22Rv1 (cell line): ENCODE measurements around the gene FAM76B.
"Not testable (repeated sequence)": the region's sequence is repeated elsewhere in the genome, so short reads cannot be mapped to it uniquely, and the experiment has no call there.

Experiments used
- H3K27ac ChIP-seq: fragments of 450-650 bp; 2 replicates; pipeline ENCODE4 v1.5.1; 2017
- ZFX ChIP-seq: fragments of 450-650 bp; IDR thresholded peaks from 2 replicates; pipeline ENCODE4 v1.6.1; 2017; ENCODE audit warnings: antibody characterized with exemption, borderline replicate concordance
- TF ChIP-seq, protein P1 (sequence below): fragments of 450-650 bp; IDR thresholded peaks from 2 replicates; pipeline ENCODE4 v1.5.1; 2017; ENCODE audit warnings: mild to moderate bottlenecking

The FAM76B gene

DNA sequence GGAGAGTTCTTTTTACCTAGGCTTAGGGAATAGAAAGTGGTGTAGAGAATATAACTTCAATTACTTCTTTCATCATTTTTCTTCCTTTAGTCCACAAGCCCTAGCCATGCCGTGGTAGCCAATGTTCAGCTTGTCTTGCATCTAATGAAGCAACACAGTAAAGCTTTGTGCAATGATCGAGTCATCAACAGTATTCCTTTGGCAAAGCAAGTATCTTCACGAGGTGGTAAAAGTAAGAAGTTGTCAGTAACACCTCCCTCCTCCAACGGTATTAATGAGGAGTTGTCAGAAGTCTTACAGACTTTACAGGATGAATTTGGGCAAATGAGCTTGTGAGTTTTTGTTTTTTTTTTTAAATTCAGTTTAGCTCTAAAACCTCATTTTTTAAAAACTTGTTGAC lies 38.1 kb upstream of the FAM76B start:
- TF ChIP-seq ZFX, result no peak
- TF ChIP-seq, protein P1, sequence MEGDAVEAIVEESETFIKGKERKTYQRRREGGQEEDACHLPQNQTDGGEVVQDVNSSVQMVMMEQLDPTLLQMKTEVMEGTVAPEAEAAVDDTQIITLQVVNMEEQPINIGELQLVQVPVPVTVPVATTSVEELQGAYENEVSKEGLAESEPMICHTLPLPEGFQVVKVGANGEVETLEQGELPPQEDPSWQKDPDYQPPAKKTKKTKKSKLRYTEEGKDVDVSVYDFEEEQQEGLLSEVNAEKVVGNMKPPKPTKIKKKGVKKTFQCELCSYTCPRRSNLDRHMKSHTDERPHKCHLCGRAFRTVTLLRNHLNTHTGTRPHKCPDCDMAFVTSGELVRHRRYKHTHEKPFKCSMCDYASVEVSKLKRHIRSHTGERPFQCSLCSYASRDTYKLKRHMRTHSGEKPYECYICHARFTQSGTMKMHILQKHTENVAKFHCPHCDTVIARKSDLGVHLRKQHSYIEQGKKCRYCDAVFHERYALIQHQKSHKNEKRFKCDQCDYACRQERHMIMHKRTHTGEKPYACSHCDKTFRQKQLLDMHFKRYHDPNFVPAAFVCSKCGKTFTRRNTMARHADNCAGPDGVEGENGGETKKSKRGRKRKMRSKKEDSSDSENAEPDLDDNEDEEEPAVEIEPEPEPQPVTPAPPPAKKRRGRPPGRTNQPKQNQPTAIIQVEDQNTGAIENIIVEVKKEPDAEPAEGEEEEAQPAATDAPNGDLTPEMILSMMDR, result no peak

DNA sequence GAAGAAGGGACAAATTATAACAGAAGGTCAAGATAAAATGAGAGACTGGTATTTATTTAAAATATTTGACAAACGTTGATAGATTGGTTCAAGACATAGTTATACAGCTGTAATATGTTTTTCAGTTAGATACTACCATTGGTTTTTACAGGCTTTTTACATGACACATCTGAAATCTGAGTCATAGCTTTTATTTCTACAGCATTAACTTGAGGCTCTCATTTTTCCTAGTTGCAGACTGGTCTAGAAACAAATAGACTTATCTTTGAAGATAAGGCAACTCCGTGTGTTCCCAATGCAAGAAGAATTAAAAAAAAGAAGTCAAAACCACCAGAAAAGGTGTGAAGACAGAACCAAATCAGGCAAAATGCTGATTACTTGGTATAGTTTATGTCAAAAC lies 32.1 kb upstream of the FAM76B start:
- TF ChIP-seq, protein P1, result no peak
- TF ChIP-seq ZFX, result no peak
- H3K27ac ChIP-seq, result no peak overlapping the region

More for the DNA sequence above, 38.1 kb upstream of the FAM76B start:
- no peak overlapping the region for H3K27ac ChIP-seq

- TF ChIP-seq, protein P1, result no peak
- TF ChIP-seq ZFX, result no peak
- no peak overlapping the region for H3K27ac ChIP-seq
Observed at GRCh38 chr11:95816037-95816436, 26.5 kb upstream of the FAM76B start.

DNA sequence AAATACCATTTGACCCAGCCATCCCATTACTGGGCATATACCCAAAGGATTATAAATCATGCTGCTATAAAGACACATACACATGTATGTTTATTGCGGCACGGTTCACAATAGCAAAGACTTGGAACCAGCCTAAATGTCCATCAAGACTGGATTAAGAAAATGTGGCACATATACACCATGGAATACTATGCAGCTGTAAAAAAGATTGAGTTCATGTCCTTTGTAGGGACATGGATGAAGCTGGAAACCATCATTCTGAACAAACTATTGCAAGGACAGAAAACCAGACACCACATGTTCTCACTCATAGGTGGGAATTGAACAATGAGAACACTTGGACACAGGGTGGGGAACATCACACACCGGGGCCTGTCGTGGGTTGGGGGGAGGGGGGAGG lies 21.5 kb upstream of the FAM76B start:
- not testable (repeated sequence) for H3K27ac ChIP-seq

GRCh38 chr11:95806464-95806863 lies 16.9 kb upstream of the FAM76B start:
- H3K27ac ChIP-seq, result not testable (repeated sequence)

DNA sequence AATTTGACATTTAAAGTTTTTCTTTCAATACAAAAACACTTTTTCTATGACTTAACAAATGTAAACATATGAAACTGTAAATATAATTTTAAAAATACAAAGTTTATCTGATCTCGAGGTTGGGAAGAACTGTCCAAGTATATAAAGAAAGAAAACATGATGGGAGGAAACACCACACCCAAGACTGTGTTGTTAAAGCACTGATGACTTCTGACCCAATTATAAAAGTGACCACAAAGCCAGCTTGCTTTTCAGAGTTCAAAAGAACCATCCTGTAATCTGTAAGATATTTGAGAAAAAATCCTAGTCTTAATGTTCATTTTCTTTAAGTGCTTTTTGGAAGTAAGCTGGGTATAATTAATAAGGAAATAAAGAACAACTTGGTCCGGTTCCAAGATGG lies 16.3 kb upstream of the FAM76B start:
- no peak overlapping the region for H3K27ac ChIP-seq
- no peak for TF ChIP-seq ZFX
- TF ChIP-seq, protein P1, result no peak

DNA sequence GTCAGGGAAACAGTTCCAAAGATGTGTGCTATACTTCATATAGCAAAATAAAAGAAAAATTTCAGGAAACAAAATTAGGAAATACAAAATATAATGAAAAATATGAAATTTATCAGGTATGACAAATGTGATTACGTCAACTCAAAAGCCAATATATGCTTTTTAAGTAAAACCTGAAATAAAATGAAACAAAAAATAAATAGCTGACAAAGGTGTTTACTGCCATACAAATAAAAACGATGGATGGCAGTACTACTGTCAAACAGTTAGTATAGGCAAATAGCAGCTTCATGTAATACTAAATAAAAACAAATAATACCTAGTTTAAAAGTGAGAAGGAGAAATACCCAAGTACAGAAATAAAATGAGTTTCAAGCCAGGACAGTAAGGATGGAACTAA lies 14.4 kb upstream of the FAM76B start:
- no peak overlapping the region for H3K27ac ChIP-seq
- TF ChIP-seq, protein P1, result no peak
- no peak for TF ChIP-seq ZFX

DNA sequence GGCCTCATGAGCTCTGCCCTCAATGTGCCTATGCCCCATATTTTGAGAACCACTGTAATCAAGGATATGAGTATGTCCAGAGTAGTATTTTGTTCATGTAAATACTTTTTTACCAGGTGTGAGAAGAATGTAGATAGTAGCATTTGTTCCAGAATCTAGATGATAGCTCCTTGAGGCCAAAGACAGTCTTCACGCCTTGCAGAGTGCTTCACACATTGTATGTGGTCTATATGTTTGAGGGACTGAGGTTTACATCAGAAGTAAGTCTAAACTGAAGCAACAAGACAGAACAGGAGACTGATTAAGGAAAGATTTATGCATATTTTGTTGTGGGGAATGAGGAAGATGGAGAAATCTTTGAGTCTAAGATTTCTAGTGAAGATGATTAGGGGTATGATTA lies 13.2 kb upstream of the FAM76B start:
- no peak for TF ChIP-seq ZFX
- TF ChIP-seq, protein P1, result no peak
- H3K27ac ChIP-seq, result no peak overlapping the region

GRCh38 chr11:95800438-95800837 lies 10.9 kb upstream of the FAM76B start:
- TF ChIP-seq ZFX, result no peak
- TF ChIP-seq, protein P1, result no peak
- no peak overlapping the region for H3K27ac ChIP-seq
